ENCODE results near the gene KIF9. TPM values are rescaled to one million over a fixed set of nuclear protein-coding genes. Genes with fewer than 3 reads are reported as not detected.
"Not testable (repeated sequence)": the region's sequence is repeated elsewhere in the genome, so short reads cannot be mapped to it uniquely, and the experiment has no call there.

KIF9 gene
- total RNA-seq, 1 donor from 2014 or later = 16.1 TPM

DNA sequence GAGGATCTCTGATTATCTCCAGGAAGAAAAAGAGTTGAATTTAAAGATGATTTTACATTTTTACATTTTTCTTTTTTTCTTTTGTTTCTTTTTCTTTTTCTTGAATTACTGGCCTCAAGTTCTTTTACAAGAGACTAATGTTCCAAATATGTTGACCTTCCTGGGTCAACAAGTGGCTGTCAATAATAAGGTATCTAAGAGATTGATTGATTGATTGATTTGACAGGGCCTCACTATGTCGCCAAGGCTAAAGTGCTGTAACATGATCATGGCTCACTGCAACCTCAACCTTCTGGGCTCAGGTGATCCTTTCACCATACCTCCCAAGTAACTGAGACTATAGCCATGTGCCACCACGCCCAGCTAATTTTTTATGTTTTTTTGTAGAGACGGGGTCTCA, 44.6 kb downstream of the KIF9 start:
- DNase-seq (ENCODE audit: low read depth) = no peak
- no peak overlapping the region for H3K4me3 ChIP-seq (ENCODE audit: low read depth, low read length)
- TF ChIP-seq, protein P1, sequence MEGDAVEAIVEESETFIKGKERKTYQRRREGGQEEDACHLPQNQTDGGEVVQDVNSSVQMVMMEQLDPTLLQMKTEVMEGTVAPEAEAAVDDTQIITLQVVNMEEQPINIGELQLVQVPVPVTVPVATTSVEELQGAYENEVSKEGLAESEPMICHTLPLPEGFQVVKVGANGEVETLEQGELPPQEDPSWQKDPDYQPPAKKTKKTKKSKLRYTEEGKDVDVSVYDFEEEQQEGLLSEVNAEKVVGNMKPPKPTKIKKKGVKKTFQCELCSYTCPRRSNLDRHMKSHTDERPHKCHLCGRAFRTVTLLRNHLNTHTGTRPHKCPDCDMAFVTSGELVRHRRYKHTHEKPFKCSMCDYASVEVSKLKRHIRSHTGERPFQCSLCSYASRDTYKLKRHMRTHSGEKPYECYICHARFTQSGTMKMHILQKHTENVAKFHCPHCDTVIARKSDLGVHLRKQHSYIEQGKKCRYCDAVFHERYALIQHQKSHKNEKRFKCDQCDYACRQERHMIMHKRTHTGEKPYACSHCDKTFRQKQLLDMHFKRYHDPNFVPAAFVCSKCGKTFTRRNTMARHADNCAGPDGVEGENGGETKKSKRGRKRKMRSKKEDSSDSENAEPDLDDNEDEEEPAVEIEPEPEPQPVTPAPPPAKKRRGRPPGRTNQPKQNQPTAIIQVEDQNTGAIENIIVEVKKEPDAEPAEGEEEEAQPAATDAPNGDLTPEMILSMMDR (conservative IDR thresholded peaks at IDR 0.05; ENCODE audit: low read depth, low read length) = no peak

DNA sequence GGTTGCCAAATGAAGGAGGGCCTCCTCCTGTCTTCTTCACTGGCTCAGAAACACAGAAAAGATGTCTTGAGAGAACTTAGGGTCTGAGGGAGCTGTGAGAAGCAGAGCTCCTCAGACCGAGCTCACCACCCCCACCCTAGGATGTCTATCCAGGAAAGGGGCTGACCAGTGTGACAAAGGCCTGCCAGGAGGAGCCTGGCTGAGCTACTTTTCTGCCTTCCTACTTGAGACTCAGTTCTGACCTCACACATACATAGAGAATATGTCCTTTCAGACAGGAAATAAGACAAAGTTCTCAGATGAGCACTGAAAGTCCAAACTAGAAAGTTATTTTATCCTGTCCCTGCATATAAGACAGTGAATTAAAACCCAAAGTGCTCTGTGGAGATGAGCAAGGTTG, 54.5 kb downstream of the KIF9 start:
- no peak for DNase-seq (ENCODE audit: low read depth)
- H3K4me3 ChIP-seq (ENCODE audit: low read depth, low read length) = no peak overlapping the region
- TF ChIP-seq, protein P1 (conservative IDR thresholded peaks at IDR 0.05; ENCODE audit: low read depth, low read length) = no peak

DNA sequence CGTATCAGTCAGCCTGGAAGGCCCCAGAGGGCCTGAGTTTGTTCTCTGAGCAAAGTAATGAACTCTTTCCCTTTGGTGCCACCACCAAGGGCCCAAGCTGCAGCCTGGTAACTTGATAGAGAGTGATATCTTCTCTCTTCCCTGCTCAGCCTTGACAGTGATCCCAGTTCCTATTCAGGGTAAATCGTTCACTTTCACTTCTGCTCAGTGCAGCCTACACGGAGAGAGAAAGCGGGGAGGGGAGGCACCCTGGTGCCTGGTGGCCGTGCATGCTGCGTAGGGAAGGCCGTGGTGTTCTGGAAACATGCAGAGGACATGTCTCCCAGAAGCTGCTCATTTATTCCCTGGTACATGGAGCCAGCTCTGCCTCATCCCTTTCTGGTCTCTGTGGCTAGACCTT, 54.9 kb downstream of the KIF9 start:
- H3K4me3 ChIP-seq (ENCODE audit: low read depth, low read length) = no peak overlapping the region
- TF ChIP-seq, protein P1 (conservative IDR thresholded peaks at IDR 0.05; ENCODE audit: low read depth, low read length) = no peak
- no peak for DNase-seq (ENCODE audit: low read depth)

DNA sequence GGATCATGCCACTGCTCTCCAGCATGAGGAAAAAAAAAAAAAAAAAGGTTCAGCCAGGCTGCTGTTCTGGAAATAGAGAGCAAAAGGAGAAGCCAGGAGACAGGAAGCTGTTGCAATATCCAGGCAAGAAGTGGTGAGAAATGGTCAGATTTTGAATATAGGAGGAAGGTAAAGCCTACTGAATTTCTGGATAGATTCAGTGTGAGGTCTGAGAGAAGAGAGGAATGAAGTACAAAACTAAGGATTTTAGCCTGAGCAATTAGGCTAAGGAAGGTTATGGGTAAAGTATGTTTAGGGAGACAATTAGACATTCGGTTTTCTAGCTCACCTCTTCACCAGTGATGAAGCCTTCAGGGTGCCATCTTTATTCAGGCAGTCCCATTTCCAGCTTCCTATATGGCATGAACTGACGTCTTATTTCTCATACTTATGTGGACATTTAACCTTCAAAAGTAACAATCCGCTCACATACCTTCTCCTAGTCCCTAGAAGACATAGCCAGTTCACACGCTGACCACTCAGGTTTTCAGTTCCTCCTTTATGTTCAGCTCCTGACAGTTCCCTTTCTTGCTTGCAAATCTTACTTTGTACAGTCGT, 57.2 kb downstream of the KIF9 start:
- TF ChIP-seq, protein P1 (conservative IDR thresholded peaks at IDR 0.05; ENCODE audit: low read depth, low read length) = no peak
- H3K4me3 ChIP-seq (ENCODE audit: low read depth, low read length) = no peak overlapping the region
- DNase-seq (ENCODE audit: low read depth) = no peak

DNA sequence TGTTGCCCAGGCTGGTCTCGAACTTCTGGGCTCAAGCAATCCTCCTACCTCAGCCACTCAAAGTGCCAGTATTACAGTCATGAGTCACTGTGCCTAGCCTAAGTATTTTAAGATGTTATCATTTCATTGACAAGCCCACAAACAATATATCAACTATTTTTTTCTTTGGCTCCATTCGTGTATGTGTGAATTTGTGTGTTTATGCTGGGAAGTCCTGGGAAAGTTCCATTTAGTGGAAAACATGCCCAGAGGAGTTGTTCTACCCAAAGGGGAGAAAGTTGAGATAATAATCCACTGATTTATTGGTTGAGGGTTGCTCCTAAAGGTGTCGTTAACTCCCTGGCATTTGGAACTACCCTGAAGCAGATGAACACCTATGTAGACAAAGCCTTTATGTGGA, 58.8 kb downstream of the KIF9 start:
- TF ChIP-seq, protein P1 (conservative IDR thresholded peaks at IDR 0.05; ENCODE audit: low read depth, low read length) = no peak
- no peak overlapping the region for H3K4me3 ChIP-seq (ENCODE audit: low read depth, low read length)
- DNase-seq (ENCODE audit: low read depth) = no peak

DNA sequence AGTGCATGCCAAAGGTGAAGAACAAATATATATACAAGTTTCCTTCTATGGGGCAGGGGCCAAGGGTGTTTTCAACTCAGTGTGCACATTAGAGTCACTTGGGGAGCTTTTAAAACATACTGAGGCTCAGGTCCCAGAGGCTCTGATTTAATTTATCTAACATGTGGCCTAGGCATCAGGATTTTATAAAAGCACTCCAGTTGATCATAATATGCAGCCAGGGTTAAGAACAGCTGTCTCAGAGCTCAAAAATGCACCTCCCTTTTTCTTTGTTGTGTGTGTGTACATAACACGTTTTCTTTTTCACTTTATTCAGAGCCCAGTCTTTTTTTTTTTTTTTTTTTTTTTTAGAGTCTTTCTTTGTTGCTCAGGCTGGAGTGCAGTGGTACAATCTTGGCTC, 60.8 kb downstream of the KIF9 start:
- no peak overlapping the region for H3K4me3 ChIP-seq (ENCODE audit: low read depth, low read length)
- DNase-seq (ENCODE audit: low read depth) = no peak
- TF ChIP-seq, protein P1 (conservative IDR thresholded peaks at IDR 0.05; ENCODE audit: low read depth, low read length) = no peak

DNA sequence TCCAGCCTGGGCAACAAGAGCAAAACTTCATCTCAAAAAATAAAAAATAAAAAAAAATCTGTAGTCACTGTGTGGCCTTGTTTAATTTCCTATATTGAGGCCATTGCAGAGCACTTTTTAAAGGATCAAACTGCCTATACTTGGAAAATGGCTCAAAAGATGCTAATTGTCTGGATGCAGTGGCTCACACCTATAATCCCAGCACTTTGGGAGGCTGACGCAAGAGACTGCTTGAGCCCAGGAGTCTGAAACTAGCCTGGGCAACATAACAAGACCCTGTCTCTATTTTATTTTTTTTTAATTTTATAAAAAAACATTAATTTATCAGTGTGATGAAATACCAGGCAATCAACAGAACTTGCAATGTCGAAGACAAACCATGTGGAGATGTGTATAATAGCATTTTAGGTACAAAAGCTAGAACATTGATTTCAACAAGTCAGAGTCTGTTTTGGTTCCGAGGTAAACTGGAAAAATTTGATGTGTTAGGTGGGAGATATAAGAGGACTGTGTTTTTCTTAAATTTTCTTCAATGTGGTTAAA, 71.7 kb downstream of the KIF9 start:
- no peak overlapping the region for H3K4me3 ChIP-seq (ENCODE audit: low read depth, low read length)
- no peak for DNase-seq (ENCODE audit: low read depth)
- TF ChIP-seq, protein P1 (conservative IDR thresholded peaks at IDR 0.05; ENCODE audit: low read depth, low read length) = no peak

DNA sequence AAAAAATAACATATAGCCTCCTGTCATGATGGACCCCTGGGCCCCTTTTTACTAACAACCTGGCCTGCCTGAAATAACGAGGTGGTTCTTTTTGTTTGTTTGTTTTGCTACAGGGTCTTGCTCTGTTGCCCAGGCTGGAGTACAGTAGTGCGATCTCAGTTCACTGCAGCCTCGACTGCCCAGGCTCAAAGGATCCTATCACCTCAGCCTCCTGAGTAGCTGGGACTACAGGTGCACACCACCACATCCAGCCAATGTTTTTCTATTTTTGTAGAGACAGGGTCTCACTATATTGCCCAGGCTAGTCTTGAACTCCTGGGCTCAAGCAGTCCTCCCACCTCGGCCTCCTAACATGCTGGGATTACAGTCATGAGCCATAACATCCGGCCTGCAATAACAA, 76.6 kb downstream of the KIF9 start:
- H3K4me3 ChIP-seq (ENCODE audit: low read depth, low read length); DNase-seq (ENCODE audit: low read depth): not testable (repeated sequence)
